AG09309 (cell line): ENCODE measurements around the gene SLC7A14.

Source experiments
- DNase-seq: peaks from one replicate; pipeline ENCODE4 v3.0.0-alpha.2; 2010; ENCODE audit warnings: low read depth
- H3K4me3 ChIP-seq: 2 replicates; pipeline ENCODE4 v1.5.1; 2011; ENCODE audit warnings: mild to moderate bottlenecking, low read depth, low read length, moderate library complexity; ENCODE audit not compliant: control insufficient read depth
- CTCF ChIP-seq: IDR thresholded peaks from 2 replicates; pipeline ENCODE4 v1.5.1; 2011; ENCODE audit warnings: mild to moderate bottlenecking, low read depth, low read length, inconsistent platforms; ENCODE audit not compliant: insufficient read depth, control insufficient read depth; ENCODE audit errors: missing control alignments

SLC7A14 gene

GRCh38 chr3:170598091-170598502 lies 12.2 kb upstream of the SLC7A14 start:
- no peak overlapping the region for H3K4me3 ChIP-seq
- TF ChIP-seq CTCF, result no peak
- no peak for DNase-seq

DNA sequence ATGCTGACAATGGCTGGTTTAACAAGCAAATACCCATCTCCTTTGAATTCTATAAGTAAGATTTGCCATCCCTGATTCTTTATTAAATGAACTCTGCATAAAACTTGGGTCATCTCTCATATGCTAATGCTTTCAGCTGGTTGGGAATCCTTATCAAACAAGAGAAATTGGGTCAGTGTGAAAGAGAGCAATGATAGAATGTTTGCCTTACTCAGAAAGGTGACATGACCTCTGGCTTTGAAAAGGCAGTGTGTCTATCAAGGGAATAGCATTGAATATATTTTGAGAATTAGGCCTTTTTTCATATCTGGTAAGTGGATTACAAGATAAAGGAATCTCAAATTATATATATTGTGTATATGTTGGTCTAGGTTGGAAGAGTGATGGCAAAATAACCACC lies 8.7 kb upstream of the SLC7A14 start:
- TF ChIP-seq CTCF, result no peak
- DNase-seq, result no peak
- H3K4me3 ChIP-seq, result no peak overlapping the region

- no peak overlapping the region for H3K4me3 ChIP-seq
- TF ChIP-seq CTCF, result no peak
- DNase-seq, result no peak
These were observed 7.8 kb upstream of the SLC7A14 start for GRCh38 chr3:170593634-170594033.

DNA sequence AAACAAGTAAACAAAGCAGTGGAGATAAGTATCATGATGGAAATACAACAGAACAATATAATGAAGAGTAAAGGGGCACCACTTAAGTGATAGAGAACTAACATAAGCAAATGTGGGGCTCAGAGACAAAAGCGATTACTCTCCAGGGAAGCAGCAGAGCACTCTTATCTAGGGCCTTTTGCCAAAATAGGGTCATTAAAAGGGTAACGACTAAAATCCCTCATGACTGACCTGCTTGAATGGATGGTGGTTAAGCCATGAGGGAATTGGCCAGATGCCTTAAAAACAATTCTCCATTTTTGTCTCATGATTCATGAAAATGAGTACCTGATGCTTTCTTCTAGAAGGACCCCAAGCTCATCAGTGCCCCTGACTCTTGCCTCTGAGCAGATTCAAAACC lies 3.2 kb upstream of the SLC7A14 start:
- no peak for TF ChIP-seq CTCF
- DNase-seq, result no peak
- no peak overlapping the region for H3K4me3 ChIP-seq

DNA sequence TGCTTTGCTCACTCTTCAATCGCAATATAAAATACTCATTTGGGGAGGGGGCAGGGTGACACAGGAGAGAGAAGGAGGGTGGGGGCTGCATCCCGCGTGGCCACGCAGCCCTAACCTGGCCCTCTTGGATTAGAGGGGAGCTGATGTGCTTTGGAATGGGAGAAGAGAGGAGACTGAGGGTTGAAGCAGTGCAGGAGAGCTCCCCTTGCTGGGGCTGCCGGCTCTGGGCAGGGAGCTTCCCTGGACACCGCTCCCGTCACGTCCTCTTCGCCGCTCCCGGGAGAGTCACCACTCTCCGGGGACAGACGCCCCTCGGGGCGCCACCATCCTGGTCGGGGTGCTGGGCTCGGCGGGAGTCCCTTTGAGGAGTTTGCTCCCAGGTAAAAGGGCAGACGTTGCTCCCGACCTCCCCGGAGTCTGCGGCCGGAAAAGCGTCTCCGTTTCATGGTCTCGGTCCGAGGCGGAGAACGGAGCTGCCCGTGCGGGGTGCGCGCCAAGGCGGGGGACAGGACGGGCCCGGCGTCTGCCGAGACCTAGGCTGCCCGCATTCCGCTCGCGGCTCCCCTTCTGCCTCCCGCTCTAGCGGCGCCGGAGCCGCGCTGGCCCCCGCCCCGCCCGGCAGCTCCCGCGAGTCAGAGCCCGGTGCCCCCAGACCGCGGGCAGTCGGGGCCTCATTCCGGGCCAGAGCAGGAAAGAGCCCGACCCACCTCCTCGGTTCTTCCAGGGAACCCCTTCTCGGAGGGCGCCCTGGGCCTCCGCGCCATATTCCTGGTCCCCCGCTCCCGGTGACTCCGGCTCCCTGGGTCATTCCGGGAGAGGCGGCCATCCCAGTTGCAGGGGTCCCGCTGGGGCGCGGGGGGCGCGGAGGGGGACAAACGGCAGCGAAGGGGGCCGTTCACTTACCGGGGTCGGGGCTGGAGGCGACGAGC lies 603 bp downstream of the SLC7A14 start:
- H3K4me3 ChIP-seq, result peak overlapping the region; percentile 92
- no peak for TF ChIP-seq CTCF
- DNase-seq, result no peak

- DNase-seq, result no peak
- H3K4me3 ChIP-seq, result peak overlapping the region; percentile 92
- TF ChIP-seq CTCF, result no peak
These were observed 1.3 kb downstream of the SLC7A14 start for GRCh38 chr3:170584585-170585007.
